Measurements from ENCODE around the gene EDAR.

Gene EDAR

GRCh38 chr2:108923019-108923700, 65.9 kb downstream of the EDAR start:
- no peak for DNase-seq

DNA sequence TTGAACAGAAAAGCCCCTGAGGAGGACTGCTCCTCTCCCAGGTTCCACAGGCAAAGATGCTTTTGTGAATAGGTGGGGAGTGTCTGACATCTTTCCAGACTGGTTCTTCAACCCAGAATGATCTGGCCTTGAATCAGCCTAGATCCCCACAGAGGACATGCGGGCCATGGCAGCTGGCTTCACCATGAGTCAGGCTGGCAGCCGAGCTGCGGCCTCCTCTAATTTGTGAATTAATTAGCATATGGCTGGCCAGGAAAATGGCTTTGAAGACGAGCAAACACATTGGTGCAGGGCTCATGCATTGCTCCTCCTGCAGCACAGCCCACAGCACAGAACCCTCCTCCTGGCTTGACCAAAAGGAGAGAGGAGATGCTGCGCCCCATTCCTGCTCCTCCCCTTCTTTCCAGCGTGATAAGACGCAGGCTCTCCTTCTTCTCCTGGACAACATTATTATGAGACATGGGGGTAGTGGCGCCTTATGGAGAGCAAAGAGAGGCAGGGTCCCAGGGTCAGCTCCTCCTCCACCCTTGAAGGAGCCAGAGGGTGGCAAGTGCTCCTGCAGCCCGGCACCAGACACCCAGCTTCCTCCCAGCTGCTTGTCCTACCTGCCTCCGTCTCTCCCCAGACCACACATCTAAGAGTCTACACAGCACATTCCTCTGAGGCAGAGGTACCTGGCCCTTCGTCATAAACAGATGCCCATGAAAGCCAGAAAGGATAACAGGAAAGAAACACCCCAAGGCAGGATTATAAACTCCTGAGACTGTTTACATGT, 66.7 kb downstream of the EDAR start:
- no peak for DNase-seq

- no peak for DNase-seq
Observed at GRCh38 chr2:108921096-108922030, 67.7 kb downstream of the EDAR start.

DNA sequence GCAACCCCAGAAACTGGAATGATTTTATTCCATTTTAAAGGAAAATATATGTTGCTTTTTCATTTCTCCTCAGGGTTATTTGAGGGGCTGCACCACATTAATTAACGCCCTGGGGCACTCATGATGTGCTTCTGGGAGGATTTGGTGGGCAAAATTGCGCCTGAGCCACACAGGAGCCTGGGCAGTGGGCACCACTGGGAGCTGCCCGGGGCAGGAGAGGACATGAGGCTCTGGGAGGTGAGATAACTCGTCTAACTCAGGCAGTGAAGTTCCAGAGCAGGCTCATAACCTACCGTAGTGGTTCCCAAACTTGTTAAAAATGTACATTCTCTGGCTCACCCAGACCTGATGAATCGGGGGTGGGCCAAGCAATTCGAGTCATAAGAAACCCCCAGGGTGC, 68.3 kb downstream of the EDAR start:
- DNase-seq: no peak

- DNase-seq: no peak
Observed at GRCh38 chr2:108919571-108920373, 69.2 kb downstream of the EDAR start.

GRCh38 chr2:108918941-108919341, 70.1 kb downstream of the EDAR start:
- no peak for DNase-seq

DNA sequence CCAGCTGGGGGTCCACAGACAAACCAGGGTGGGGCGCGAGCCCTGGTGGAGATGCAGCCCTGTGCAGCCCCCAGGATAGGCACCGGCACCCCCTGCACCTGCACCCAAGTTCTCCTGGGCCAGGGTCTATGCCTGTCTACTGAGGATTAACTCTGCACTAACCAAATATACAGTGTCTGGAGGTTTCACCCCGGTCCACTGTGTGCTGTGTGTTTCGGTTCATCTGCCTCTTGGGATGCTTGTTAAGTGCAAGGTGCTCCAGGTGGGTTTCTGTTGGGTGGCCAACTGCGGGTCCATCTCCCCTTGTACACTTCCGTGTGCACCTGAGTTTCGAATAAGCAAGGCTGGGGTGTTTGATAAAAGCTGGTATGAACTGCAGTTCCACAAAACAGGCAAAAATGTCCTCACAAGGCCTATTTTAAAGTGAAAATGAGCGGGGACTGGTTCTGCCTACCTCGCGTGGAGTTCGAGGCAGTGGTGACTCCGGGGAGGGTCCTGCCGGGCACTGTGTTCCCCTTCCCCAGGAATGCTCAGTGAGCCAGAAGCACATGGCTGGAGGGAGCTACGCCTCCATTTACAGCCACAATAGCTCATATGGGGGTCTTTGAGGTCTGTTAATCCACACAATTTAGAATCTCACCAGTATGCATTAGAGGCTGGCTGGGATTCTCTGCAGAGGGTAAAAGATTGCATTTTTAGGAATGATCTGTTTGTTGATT, 70.7 kb downstream of the EDAR start:
- no peak for DNase-seq

DNA sequence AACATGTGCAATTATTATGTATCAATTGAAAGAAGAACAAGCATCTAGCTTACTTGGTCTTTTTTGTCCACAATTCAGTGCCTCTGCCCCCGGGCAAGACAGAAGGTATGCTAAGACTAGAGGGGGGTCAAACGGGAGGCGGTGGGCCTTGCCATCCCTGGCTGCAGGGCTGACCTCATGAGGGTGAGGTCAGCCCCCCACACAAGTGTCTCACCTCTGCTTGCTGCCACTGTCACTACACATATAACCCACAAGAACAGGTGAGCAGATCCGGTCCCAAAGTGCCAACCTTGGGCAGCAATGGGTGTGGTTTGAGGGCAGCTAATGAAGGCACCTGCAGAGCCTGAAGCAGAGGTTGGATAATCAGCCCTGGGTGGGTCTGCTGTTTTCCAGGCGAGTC, 71.5 kb downstream of the EDAR start:
- DNase-seq: no peak

- no peak for DNase-seq
Observed at GRCh38 chr2:108916796-108917421, 72.1 kb downstream of the EDAR start.

DNA sequence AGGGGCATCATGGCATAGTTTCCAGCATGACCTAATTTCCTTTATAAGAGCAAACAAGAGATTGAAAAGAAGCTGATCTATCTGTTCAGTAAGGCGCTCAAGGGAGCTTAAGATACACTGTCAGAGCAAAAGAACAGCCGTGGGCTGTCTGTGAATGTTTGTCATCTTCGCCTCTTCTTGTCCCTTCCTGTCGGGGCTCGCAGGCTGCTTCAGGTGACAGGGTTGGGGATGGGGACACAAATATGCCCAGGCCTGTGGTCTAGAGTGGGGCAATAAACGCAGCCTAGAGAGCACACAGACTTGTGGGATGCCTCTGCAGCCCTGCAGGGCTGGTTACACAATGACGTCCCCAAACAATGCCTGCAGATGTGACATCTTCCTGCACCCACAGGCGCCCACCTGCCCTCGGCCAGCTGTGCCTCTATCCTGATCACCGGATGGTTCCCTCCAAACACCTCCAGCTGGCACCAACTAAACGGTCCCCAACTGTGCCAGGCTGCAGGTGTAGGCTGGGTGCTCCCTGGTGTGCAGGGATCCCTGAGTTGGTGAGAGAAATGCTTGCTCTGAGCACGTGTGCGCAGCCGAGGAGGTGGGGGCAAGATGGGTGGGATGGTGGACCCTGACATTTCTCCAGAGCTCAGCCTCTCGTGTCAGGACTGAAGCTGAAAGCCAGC, 72.8 kb downstream of the EDAR start:
- no peak for DNase-seq

- no peak for DNase-seq
Observed at GRCh38 chr2:108912629-108912902, 76.5 kb downstream of the EDAR start.

- DNase-seq: no peak
Observed at GRCh38 chr2:108911807-108912628, 77.0 kb downstream of the EDAR start.

DNA sequence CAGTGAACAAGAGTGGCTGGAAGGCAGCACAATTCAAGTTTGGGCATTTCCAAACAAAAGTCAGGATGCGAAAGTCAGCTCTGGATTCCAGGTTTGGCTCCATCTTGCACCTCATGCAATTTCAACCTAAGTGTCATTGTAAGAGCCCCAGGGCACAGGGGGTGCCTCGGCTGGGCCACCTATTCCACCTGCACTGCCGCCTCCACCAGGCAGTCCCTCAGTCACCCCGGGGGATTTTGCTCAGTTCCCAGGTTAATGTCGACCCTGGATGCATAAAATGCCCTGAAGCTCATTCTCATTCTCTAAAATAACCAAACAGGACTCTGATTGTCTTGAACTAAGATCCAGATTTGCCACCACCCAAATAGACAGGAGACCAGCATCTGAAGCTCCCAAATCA, 77.6 kb downstream of the EDAR start:
- DNase-seq: no peak

GRCh38 chr2:108910541-108911396, 78.3 kb downstream of the EDAR start:
- DNase-seq: no peak

DNA sequence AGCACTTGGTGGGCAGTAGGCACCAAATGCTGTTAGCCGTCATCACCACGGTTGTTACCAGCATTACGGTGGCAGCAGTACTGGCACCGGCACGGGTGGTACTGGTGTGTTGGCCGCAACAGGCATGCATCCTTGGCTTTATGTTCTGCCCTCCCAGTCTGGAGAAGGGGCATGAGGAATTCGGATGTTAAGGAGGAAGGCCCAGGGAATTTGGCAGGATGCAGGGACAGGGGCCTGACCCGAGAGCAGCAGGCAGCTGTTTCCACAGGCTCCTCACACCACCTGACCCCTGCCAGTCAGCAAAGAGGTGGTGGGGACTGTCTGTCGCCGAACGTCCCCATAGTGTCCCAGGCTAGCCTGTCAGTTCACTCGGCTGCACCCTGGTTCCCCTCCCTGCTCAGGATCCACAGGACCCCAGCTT, 79.0 kb downstream of the EDAR start:
- DNase-seq: no peak

GRCh38 chr2:108909275-108909823, 79.7 kb downstream of the EDAR start:
- no peak for DNase-seq

DNA sequence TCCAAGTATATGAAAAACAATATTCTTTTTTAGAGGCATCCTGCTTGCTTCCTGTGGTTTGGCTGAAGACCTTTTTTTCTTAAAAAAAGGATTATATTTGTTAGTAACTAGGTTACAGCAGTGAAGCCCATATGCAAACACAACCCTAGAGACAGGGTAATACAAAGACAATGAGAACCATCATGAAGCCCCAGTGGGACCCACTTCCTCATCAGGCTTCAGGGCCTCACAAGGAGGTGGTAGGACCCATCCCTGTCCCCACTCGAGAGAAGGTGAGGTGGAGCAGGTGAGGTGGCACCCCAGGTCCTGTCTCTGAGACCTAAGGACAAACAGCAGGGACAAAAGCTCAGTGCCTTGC, 80.3 kb downstream of the EDAR start:
- DNase-seq: no peak

GRCh38 chr2:108907822-108908712, 81.0 kb downstream of the EDAR start:
- DNase-seq: no peak
